NCI-H524 treated with DMSO at 0.1 percent for 48 hours (cell line): Measurements from ENCODE around the gene ZNF326.
"Not testable (repeated sequence)": the region's sequence is repeated elsewhere in the genome, so short reads cannot be mapped to it uniquely, and the experiment has no call there.

ENCODE experiments used
- DNase-seq: peaks from one replicate; lab custom pipeline; 2025; lab: John Stamatoyannopoulos, UW

Gene ZNF326

DNA sequence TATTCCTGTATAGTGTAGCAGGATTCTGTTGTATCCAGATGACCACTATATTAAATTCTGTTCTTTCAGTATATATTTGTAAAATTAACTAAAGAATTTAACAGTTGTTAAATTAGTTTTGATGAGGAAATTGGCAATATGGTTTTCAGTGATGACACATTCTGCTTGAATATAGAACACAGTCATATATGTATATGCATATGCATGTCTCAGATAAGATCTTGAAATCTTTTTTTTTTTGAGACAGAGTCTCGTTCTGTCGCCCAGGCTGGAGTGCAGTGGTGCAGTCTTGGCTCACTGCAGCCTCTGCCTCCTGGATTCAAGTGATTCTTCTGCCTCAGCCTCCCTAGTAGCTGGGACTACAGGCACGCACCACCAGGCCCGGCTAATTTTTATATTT lies 2.2 kb downstream of the ZNF326 start:
- not testable (repeated sequence) for DNase-seq

DNA sequence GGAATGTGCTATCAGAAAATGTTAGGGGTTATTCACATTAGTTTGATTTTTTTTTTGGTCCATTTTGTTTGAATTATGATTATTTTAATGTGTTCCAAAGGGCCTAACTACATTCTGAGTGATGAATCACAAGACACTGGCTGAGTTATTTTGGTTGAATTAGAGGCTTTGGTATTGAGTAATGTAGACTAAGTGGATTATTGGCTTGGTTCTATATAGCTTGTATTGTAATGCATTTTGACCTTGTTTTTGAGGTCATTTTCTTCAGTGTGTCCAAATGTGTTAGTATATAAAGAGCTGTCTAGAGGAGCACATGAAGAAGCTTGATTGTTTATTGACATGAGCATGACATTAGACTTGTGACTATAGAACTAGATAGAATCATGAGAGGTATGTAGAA lies 3.4 kb downstream of the ZNF326 start:
- DNase-seq: no peak

DNA sequence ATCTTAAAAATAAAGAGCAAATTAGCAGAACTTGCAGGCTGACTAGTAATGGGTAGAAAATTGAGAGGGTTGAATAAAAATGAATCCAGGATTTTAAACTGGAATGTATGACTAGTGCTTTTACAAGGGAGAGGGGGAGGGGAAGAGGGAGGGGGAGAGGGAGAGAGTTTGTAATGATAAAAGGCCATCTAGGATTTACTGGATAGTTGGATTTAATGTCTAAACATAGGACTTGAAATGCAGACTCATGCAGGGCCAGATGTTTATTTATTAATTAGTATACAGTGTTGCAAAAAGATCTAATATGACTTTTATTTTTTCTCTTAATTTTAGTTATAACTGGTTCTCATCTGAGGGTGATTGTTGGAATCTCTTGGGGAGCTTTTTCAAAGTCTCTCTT lies 4.3 kb downstream of the ZNF326 start:
- no peak for DNase-seq

DNA sequence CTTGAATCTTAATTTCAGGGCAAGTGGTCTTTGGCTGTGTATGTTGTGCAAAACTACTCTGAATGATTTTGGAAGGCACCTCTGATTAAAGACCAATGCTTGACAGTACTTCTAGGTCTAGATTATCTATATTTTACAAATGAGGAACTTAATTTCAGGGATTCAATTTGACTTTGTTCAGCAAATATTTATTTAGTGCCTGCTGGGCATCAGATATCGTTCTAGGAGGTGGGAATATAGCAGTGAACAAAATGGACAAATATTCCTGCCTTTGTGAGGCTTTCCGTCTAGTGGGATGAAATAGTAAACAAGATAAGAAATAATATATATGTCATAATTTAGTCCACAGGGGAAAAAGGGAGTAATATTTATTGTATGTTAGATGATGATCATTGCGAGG lies 4.7 kb downstream of the ZNF326 start:
- no peak for DNase-seq

DNA sequence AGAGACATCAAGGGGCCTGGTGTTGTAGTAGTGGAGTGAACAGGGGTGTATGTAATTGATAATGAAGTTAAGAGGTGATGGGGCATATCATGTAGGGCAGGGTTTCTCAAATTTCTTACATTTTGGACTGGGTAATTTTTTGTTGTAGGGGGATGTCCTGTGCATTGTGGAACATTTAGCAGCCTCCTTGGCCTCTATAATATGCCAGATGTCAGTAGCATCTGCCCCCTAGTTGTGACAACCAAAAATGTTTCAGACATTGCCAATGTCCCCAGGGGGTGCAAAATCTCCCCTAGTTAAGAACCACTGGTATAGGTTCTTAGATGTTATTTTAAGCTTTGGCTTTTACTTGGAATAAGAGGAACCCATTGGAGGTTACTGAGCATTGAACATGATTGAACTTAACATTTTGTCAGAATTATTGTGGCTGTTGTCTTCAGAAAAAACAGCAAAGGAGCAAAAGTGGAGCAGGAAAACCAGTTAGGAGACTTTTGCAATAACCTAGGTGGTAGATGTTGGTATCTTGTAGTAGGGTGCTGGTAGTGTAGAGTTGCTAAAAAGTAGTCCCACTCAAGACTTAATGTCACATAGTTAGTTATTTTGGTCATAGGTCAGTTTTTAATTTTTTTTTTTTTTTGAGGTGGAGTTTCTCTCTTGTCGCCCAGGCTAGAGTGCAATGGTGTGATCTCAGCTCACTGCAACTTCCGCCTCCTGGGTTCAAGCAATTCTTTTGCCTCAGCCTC lies 6.2 kb downstream of the ZNF326 start:
- no peak for DNase-seq

DNA sequence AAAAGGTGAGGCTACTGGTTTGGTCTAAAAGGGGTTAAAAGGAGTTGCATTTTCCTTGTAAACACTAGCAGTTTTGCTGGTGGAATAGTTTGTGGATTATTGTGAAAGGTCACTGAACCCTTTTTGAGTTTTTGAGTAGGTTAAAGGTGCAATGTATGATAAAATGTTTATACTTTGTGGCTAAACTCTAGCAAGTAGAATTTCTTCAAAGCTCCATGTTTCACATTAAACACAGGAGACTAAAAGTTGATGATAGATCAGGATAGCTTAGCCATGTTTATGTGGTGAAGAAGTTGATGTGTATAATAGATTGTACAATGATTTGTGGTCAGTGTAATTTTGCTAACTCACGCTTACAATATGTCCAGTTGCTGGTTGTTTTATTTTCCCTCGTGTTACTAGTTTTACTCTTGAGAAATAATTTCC lies 13.1 kb downstream of the ZNF326 start:
- DNase-seq: no peak

DNA sequence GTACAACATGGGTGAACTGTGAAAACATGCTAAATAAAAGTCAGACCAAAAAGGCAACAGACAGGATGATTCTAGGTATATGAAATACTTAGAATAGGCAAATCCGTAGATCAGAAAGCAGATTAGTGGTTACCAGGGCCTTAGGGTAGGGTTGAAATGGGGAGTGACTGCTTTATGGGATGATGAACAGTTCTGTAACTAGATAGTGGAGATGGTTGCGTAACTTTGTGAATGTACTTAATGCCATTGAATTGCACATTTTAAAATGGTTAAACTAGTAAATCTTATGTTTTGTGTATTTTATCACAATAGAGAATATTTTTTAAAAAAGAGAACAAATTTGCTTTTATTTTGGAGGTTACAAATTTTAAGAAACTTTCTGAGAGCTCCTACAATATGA lies 17.4 kb downstream of the ZNF326 start:
- no peak for DNase-seq

DNA sequence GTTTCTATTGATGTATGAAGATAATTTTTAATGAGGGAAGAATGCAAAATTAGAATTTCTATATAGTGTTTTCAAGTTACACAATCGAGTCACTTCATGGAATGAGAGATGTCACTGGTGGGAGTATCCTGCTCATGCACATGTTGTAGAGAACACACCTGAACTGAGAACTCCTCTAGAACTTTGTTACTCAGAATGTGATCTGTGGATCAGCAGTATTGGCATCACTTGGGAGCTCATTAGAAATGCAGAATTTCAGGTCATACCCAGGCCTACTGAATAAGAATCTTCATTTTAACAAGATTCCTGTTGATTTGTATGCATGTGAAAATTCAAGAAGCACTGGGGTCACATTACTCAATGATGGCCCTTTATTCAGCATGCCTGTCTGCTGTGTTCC lies 28.8 kb downstream of the ZNF326 start:
- DNase-seq: no peak

DNA sequence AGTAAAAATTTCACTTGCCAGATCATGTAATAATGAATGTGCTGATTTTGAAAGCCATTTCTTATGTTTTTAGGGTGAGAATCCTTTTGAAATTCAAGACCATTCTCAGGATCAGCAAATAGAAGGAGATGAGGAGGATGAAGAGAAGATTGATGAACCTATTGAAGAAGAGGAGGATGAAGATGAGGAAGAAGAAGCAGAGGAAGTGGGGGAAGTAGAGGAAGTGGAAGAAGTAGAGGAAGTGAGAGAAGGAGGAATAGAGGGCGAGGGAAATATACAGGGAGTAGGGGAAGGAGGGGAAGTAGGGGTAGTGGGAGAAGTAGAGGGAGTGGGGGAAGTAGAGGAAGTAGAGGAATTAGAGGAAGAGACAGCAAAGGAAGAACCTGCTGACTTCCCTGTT lies 32.4 kb downstream of the ZNF326 start:
- DNase-seq: no peak

DNA sequence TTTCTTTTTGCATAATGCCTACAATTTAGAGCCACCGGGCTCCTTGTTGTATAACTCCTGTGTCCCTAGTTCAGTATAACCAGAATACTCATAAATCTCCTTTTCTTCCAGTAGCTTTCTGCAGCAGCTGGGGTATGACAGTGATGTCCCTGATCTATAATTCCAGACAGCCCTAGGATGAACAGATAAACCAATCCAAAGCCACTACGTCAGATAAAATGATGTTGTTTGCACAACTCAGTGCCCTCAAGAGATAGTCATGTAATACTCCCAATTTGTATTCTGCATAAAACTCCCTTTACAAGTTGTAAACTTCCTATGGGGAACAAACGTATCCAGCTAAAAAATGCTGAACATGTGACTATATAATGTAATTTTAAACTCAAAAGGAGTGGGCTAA lies 44.7 kb downstream of the ZNF326 start:
- DNase-seq: no peak

DNA sequence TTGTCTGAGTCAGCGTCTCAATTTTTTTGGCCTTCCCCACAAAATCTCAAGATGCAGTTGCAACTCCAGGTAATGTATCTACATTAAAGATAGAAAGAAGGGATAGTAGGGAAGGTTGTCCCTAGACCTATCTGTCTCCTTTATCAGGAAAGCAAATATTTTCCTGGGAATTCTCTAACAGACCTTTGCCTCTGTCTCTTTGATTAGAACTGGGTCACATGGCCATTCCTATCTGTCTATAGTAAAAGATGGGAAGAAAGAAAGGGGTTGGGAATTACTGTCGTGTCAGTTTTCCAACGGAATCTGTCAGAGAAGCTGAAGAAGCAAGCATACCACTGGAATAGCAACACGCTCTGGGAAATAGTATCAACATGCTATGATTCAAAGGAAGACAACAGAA lies 48.7 kb downstream of the ZNF326 start:
- DNase-seq: no peak

DNA sequence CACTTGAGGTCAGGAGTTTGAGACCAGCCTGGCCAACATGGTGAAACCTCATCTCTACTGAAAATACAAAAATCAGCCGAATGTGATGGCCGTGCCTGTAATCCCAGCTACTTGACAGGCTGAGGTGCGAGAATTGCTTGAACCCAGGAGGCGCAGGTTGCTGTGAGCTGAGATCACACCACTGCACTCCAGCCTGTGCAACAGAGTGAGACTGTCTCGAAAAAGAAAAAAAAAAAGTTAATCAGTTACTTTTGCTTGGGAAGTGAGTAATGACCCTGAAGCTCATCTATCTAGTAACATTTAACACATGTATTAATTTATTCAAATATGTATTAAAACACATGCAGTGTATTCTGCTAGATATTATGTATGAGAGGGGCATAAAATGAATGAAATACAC lies 49.4 kb downstream of the ZNF326 start:
- no peak for DNase-seq

DNA sequence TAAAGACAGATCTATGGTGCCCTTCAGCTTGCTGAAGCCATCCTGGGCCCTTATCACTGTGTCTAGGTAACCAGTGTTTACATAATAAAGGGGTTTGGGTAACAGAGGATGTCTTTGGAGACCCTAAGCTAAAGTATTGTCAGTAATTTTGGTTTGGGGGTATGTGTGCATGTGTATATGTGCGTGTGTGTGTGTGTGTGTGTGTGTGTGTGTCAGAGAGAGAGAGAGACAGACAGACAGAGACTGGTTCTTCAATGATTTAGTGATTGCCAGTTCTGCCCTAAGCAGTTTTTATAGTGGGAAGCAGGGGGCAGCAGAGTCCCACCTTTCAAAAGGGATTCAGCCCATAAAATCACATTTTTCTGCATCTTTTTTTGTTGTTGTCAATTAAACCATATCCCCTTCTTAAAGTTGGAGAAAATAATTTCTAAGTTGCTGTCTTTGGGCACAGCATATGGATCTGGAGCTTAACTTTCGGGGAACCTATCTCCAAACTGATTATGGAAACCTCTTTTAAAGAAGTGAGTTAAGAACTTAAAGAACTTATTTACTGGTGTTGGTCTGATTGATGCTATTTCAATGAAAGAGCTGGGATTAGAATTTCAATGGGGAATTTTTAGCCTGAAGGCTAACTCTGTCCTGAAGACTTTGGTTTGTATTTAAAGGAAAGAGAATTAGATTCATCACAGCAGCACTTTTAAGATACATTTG lies 51.1 kb downstream of the ZNF326 start:
- DNase-seq: no peak

DNA sequence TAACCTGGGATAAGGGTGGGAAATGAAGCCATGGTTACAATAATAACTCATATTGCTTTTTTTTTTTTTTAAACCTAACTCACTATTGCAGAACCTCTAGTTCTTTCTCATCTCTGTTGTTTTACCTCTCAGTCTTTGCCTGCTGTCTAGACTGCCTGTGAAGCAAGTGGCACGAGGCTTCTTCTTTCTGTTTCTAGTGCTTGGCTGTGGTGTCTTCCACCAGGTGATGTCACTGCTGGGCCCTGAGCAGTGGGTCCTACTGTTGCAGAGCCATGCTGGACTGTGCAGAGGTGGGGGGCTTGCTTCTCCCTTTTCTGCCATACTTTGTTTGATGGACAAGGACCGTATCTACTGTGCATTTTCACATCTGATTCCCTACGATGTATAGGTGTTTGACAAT lies 51.7 kb downstream of the ZNF326 start:
- DNase-seq: no peak

DNA sequence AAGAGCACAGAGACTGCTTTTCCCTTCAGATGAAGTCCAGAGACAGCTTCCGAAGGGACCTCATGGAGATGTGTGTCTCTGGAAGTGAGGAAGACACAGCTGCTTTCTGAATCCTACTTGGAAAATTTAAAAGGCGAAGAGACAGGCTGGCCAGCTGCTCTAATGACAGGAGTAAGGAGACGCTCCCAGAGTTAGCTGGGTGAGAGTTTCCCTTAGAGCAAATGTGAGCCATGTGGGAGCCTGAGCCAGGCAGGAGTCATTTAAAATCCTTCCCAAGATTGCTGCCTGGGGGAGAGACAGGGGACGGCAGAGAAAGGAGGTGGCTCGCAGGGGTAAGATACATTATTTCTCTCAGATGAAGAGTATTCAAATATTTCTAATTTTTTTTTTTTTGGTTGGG lies 53.1 kb downstream of the ZNF326 start:
- no peak for DNase-seq

DNA sequence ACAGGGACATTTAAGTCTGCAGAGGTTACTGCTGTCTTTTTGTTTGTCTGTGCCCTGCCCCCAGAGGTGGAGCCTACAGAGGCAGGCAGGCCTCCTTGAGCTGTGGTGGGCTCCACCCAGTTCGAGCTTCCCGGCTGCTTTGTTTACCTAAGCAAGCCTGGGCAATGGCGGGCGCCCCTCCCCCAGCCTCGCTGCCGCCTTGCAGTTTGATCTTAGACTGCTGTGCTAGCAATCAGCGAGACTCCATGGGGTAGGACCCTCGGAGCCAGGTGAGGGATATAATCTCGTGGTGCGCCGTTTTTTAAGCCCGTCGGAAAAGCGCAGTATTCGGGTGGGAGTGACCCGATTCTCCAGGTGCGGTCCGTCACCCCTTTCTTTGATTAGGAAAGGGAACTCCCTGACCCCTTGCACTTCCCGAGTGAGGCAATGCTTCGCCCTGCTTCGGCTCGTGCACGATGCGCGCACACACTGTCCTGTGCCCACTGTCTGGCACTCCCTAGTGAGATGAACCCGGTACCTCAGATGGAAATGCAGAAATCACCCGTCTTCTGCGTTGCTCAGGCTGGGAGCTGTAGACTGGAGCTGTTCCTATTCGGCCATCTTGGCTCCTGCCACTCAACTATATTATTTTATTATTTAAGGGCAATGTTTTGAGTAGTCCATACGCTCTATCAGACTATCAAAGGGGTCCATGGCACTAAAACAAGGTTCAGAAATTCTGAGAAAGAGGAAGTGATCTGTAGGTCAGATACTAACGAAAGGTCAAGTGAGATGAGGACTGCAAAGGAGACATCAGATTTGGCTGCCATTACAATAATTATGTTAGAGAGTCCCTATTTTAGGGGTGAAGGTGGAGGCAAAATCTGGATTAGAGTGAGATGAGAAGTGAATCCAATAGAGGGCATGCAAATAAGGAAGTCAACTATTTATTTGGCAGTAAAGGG lies 68.1 kb downstream of the ZNF326 start:
- not testable (repeated sequence) for DNase-seq

DNA sequence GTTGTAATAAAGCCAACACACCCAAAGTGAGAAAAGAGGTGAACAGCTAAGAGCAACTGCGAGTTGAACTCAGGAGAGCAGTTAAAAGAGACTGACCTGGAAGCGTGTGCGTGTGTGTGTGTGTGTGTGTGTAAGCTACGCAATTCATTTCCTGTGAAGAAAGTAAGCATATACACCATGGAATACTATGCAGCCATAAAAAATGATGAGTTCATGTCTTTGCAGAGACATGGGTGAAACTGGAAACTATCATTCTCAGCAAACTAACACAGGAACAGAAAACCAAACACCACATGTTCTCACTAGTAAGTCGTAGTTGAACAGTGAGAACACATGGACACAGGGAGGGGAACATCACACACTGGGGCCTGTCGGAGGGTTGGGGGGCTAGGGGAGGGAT lies 69.2 kb downstream of the ZNF326 start:
- DNase-seq: not testable (repeated sequence)

DNA sequence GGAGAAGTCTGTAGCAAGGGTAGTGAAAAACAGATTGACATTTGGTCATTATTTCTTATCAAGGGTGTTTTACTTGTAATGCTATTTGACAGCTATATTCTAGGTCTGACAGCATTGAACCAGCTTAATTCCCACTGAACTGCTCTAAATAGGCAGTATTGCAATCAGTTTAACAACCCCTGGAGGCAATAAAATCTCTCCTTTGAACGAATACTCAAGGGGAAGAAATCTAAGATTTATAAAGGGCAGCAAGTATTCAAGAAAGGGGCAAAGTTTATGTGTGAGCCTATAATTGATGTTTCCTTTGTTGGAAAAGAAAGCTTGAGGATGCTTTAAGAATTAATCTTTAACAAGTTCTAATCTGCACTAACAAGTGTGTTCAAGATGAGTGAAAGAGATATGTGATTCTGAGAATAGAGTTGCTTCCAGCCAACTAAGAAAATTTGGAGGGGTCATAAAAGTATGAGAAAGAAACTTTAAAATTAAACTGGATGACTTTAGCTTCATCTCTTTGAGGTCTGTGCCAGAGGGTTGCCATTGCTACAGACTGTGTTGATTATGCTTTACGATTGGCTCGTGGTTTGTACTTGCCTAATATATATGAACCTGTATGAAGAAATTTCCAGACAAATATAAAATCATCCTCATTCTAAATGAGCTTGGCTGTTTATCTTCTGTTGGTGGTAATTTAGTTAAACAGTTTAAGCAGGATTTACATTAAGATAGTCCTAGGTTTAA lies 72.5 kb downstream of the ZNF326 start:
- no peak for DNase-seq

DNA sequence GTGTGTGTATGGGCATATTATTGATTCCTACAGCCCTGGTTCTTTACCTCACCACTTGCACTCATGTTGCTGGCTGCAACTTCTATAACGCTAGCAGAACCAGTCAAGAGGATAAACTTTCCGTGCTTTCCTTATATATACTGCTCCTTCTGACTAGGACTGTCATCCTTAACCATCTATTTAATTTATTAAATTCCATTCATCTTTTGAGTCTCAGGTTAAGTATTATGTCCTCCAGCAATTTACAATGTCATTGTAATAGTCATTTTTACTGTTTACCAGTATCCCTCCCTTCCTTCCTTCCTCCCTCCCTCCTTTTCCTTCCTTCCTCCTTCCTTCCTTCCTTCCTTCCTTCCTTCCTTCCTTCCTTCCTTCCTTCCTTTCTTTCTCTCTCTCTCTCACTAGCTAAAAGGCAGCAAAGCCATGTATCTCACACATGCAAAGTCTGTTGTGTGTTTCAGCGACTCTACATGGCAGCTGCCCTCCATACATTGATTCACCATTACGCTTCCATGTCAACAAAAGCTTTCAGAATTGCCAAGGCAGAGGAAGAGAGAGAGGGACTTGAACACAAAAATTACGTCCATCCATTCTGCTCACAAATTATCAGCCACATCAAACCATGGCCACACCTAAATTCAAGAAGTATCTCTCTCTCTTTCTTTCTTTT lies 73.8 kb downstream of the ZNF326 start:
- no peak for DNase-seq

DNA sequence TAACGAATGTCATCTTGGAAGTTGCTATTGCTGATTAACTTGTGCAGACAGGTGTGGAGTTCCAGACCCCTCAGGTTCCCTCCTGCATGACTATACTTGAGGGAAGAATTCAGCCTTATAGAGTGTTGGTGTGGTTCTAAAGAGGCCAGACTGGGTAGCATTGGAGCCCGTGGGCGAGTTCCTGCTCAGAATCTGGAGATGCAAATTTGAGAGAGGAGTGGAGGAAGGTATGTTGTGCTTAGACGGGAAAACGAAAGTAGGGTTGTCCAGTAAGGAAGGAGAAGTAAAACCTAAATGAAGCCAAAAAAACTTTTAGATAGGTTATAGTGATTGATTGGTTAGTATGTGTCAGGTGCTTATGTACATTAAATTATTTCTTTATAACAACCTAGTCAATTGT lies 79.2 kb downstream of the ZNF326 start:
- no peak for DNase-seq

DNA sequence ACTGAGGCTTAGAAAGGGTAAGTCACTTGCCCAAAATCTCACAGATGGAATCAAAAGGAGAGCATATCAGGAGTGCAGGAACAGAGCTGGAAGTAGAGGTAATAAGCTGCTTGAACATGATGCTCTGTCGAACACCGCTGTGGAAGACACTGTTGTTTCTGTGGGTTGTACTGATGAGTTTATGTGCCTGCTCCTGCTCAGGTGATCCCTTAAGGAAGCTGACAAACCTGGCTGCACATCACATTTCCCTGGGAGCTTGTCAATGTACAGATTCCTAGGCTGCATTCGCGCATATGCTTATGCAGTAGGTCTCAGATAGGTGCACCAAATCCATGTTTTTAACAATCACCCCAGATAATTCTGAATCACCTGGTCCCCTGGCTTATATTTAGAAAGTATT lies 79.7 kb downstream of the ZNF326 start:
- no peak for DNase-seq
